Ascending aorta (tissue), 2 donors: Measurements from ENCODE around the gene LRRC25. TPM values are rescaled to one million over a fixed set of nuclear protein-coding genes. Genes with fewer than 3 reads are reported as not detected.

Source experiments
- DNase-seq, 2 donors: peaks; one replicate each; pipeline ENCODE4 v3.0.0-alpha.2; 2019; ENCODE audit warnings: low spot score in 2 of 2
- H3K27ac ChIP-seq, 2 donors: fragments of 200-600 bp; sonication (generic); one replicate each; pipeline ENCODE4 v1.5.1; 2016 to 2017; ENCODE audit warnings: mild to moderate bottlenecking in 1 of 2
- H3K27me3 ChIP-seq: fragments of 200-600 bp; sonication (generic); one replicate; pipeline ENCODE4 v1.5.1; 2017
- H3K36me3 ChIP-seq, 2 donors: fragments of 200-600 bp; sonication (generic); one replicate each; pipeline ENCODE4 v1.5.1; 2016
- H3K4me1 ChIP-seq, 2 donors: fragments of 200-600 bp; sonication (generic); one replicate each; pipeline ENCODE4 v1.5.1; 2016 to 2017; ENCODE audit warnings: mild to moderate bottlenecking in 1 of 2
- H3K4me3 ChIP-seq, 2 donors: fragments of 200-600 bp; sonication (generic); one replicate each; pipeline ENCODE4 v1.5.1; 2016 to 2017; ENCODE audit warnings: mild to moderate bottlenecking in 1 of 2
- H3K9me3 ChIP-seq, 2 donors: fragments of 200-600 bp; sonication (generic); one replicate each; pipeline ENCODE4 v1.5.1; 2016
- intact Hi-C: fragments of 100-400 bp; cut with DNase I; formaldehyde crosslinking; loops from one replicate; pipeline ENCODE4 v1.15.1; 2023
- total RNA-seq: library from RNA; depleted of rRNA; stranded (reverse); fragments of >200 nt; gene quantifications from one replicate; pipeline ENCODE4 v1.1.0, GENCODE V29; 2016
- TF ChIP-seq, protein P1 (sequence below), 3 experiments: fragments of 200-600 bp in 2 of 3; fragments of 450-650 bp in 1 of 3; sonication (generic) in 2 of 3; IDR thresholded peaks; one replicate each; pipeline ENCODE4 v1.5.1; 2016 to 2019; ENCODE audit warnings: antibody characterized with exemption in 3 of 3, mild to moderate bottlenecking in 1 of 3, moderate library complexity in 1 of 3

The LRRC25 gene
- total RNA-seq, 1 donor from 2014 or later: 6.9 TPM

DNA sequence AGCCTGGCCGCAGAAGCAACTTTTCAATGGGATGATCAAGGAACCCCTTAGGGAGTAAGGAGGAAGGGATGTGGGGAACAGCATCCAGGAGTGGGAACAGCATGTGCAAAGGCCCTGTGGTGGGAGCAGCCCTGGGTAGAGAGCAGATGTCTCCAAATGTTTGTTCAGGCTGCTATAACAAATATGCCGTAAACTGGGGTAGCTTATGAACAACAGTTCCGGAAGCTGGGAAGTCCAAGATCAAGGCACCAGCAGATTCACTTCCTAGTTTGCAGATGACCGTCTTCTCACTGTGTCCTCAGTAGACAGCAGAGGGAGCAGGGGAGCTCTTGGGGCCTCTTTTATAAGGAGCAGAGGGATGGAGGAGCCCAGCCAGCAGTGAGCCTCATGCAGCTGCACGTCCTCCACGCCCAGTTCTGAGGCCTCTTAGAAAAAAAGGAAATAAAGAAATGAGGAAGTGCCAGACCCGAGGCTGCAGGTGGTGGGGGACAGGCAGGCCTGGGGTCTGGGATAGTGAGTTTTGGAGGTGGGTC, 4.2 kb upstream of the LRRC25 start:
- H3K27me3 ChIP-seq: peaks cover 4% of the 10 kb centered on the region
- TF ChIP-seq, protein P1, sequence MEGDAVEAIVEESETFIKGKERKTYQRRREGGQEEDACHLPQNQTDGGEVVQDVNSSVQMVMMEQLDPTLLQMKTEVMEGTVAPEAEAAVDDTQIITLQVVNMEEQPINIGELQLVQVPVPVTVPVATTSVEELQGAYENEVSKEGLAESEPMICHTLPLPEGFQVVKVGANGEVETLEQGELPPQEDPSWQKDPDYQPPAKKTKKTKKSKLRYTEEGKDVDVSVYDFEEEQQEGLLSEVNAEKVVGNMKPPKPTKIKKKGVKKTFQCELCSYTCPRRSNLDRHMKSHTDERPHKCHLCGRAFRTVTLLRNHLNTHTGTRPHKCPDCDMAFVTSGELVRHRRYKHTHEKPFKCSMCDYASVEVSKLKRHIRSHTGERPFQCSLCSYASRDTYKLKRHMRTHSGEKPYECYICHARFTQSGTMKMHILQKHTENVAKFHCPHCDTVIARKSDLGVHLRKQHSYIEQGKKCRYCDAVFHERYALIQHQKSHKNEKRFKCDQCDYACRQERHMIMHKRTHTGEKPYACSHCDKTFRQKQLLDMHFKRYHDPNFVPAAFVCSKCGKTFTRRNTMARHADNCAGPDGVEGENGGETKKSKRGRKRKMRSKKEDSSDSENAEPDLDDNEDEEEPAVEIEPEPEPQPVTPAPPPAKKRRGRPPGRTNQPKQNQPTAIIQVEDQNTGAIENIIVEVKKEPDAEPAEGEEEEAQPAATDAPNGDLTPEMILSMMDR (IDR thresholded peaks at IDR 0.05): no peak
- H3K9me3 ChIP-seq: no peaks in the 10 kb centered on the region
- H3K4me3 ChIP-seq: no peak overlapping the region
- no peak overlapping the region for H3K27ac ChIP-seq
- H3K36me3 ChIP-seq: no peaks in the 10 kb centered on the region
- DNase-seq: peak in 1 of 2 donors; percentile 80
- H3K4me1 ChIP-seq: no peaks in the 10 kb centered on the region
- intact Hi-C loops: loop anchor here (5.0 kb wide), 1 partner anchor 139 kb away; no protein-coding TSS in a partner anchor

DNA sequence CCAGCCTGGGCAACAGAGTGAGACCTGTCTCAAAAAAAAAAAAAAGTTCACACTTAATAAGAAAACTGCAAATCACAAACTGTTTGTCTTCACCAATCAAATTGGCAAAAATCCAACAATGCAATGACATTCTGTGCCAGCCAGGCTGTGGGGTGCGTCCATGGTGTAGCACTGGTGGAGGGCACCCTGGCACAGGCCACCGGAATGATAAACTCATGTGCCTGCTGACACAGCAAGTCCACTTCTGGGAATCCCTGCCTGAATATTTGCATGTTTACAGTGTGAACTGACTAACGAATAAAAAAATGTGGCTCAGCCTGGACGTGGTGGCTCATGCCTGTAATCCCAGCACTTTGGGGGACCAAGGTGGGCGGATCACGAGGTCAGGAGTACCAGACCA, 1.6 kb upstream of the LRRC25 start:
- Histone ChIP-seq H3K27ac (no peak overlapping the region), H3K36me3 (no peaks in the 10 kb centered on the region), H3K4me1 (no peaks in the 10 kb centered on the region), H3K9me3 (no peaks in the 10 kb centered on the region), H3K4me3 (no peak overlapping the region), H3K27me3 (peaks cover 4% of the 10 kb centered on the region)
- intact Hi-C loops: no loop called here
- DNase-seq: no peak
- TF ChIP-seq, protein P1 (IDR thresholded peaks at IDR 0.05): no peak

DNA sequence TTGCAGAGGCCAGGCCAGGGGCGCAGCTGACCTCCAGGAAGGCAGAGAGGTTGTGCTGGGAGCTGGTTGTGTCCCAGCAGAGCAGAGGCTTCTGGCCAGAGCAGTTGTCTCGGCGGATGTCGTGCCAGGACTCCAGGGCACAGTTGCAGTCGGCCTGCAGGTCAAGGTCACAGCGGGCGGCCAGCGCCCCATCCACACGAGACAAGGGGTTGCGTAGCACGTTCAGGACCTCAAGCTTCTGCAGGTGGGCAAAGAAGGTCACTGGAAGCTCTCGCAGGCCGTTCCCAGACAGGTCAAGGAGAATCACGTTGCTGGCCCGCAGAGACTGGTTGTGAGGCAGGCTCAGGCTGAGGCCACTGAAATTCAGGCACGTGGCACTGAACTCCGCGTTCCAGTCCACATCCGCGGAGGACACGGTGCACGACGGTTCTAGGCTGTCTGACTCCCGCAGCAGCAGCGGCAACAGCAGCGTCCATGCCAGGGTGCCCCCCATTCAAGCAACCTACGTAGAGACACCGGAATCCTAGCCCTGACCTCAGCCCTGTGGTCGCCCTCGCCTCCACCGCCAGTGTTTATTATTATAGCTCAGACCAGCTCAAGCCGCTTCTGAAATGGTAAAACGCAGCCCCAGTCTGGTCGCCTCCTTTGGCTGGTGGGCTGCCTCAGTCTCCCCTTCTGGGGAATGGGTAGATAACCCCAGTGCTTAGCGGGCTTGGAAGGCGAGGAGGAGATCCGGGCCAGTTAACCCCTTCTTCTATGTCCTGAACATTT, 766 bp downstream of the LRRC25 start:
- intact Hi-C loops: no loop called here
- H3K9me3 ChIP-seq: no peaks in the 10 kb centered on the region
- no peaks in the 10 kb centered on the region for H3K36me3 ChIP-seq
- H3K4me1 ChIP-seq: no peaks in the 10 kb centered on the region
- no peak for DNase-seq
- H3K27me3 ChIP-seq: peaks cover 4% of the 10 kb centered on the region
- peak overlapping the region in 1 of 2 donors; percentile 40 for H3K4me3 ChIP-seq
- TF ChIP-seq, protein P1 (IDR thresholded peaks at IDR 0.05): no peak
- H3K27ac ChIP-seq: no peak overlapping the region

DNA sequence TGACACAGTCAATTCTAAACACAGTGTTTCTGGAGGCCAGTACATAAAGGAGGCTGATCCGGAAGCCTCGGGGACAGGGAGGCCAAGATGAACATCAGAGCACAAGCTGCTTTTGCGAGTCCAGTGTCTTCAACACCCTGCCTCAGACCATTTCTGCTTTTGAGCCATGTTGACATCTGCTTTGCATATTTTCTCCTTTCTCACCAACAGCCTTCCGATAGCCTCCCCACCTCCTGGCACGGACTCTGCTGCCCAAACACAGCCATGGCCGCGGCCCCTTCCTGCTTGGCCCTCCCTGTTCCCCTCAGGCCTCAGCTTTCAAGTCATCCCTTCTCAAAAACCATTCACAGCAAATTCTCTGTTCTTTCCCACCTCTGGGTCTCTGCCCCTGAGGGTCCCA, 3.6 kb downstream of the LRRC25 start:
- intact Hi-C loops: no loop called here
- no peak overlapping the region for H3K27ac ChIP-seq
- H3K27me3 ChIP-seq: peaks cover 4% of the 10 kb centered on the region
- no peaks in the 10 kb centered on the region for H3K9me3 ChIP-seq
- no peak for DNase-seq
- TF ChIP-seq, protein P1 (IDR thresholded peaks at IDR 0.05): no peak
- H3K4me1 ChIP-seq: peaks cover under 1% of the 10 kb centered on the region in 2 donors
- no peak overlapping the region for H3K4me3 ChIP-seq
- no peaks in the 10 kb centered on the region for H3K36me3 ChIP-seq

DNA sequence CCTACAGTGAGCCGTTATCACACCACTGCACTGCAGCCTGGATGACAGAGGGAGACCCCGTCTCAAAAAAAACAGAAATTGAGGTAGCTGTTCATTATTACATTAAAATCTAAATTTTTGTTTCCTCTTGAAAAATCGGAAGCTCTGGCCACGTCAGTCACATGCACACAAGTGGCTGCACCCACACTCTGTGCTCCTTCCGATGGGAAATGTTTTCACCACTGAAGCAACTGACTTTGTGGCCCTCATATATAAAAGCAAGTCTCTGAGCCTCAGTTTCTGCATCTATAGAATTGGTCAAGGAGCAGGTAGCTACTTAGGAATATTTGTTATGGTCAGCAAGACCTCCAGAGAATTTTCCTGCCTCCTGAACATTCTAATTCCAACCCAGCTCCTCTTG, 4.5 kb downstream of the LRRC25 start:
- TF ChIP-seq, protein P1 (IDR thresholded peaks at IDR 0.05): no peak
- Histone ChIP-seq H3K27me3 (peaks cover 4% of the 10 kb centered on the region), H3K4me1 (peaks cover 3 to 10% of the 10 kb centered on the region in 2 donors), H3K27ac (no peak overlapping the region), H3K4me3 (no peak overlapping the region), H3K9me3 (no peaks in the 10 kb centered on the region), H3K36me3 (no peaks in the 10 kb centered on the region)
- DNase-seq: no peak
- intact Hi-C loops: no loop called here
